Muscle of arm (tissue), 12 donors: Measurements from ENCODE around the gene TBPL1. TPM values are rescaled to one million over a fixed set of nuclear protein-coding genes. Genes with fewer than 3 reads are reported as not detected.

Experiments
- DNase-seq: peaks from one replicate; pipeline ENCODE4 v3.0.0-alpha.2; 2013
- polyA plus RNA-seq, 12 donors: library from polyadenylated mRNA; unstranded; fragments of 120-200 nt; gene quantifications; one replicate each; pipeline ENCODE4 v1.2.1, GENCODE V29; 2013; ENCODE audit not compliant: insufficient read length in 12 of 12

The TBPL1 gene
- polyA plus RNA-seq, 12 donors, result 17.7 to 31.2 (median 24.1) TPM; not detected in 1

DNA sequence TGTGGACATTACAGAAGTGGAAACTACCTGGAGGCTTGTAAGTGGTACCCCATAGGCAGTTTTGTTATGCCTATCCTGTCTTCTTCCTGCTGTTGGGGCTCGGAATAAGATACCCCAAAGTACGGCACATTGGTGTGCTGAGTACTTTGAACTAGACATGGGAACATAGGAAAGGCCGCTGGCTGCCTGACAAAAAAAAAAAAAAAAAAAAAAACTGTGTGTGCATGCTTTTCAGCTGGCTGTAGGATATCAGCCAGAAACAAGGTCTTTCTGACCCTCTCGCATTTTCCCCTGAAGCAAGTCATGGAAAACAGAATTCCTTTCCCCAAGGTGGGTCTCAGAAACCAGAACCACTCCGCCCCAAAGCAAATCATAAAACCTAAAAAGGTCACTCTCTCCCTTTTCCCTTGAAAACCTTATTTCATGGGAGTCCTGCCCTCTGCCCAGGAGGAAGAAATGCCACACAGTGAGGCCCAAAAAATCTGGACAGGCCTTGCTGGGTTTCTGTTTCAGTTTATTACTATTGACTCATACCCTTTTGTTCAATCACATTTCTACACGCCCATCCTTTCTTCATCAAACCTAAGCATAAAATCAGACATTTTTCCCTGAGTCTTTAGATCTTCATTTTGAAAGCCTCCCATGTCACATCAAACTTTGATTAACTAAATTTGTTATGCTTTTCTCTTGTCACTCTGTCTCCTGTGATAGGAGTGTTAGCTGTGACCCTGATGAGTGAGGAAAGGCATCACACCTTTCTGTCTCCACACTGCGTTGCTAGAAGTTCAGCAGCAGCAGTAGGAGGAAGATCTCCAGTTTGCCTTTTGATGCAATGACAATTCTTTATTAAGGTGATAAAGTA, 82.2 kb downstream of the TBPL1 start:
- DNase-seq, result no peak

DNA sequence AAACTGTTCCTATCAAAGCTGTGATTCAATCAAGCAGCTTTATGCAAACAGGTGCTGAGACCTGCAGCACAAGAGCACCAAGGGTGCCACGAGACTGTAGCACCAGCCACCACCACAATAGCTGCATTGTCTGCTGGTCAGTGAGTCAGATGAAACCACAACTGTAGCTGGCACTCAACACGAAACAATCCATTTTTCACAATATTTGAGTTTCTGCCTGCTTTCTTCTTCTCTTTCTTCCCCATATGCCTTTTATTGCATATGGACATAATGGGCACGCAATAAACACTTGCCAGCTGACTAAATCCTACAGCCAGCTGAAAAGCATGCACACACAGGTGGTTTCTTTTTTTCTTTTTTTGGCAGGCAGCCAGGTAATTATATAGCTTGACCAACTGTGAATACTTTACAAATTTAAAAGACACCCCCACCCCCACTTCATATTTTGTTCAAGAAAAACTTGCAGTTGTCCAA, 82.8 kb downstream of the TBPL1 start:
- no peak for DNase-seq

DNA sequence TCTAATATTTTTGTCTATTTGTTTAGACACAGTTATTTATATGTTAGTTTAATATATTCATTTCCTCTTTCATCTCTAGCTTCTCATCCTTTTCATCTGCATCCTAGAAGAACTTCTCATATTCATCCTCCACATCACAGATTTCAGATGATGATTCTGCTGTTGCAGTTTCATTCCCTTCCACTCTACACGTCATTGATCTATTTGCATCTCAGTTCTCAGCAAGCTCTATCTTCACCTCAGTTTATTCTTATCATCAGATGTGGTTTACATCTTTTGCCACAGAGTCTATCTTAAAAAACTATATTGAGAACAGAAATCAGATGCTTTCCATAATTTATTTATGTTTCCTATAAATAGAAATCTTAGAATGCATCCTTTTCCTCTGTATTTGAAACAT, 86.1 kb downstream of the TBPL1 start:
- no peak for DNase-seq

Other genes starting within 250 kb of the TBPL1 start
- gene TCF21, start 64.1 kb upstream of the TBPL1 start, polyA plus RNA-seq, result 1 to 10 TPM in 2 of 12 donors, under 1 TPM in 9, not detected in 1; 0.04 to 3.3 (median 0.14) TPM
- 1 to 10 TPM in 10 of 12 donors, not detected in 2; 2.2 to 8.6 (median 4.3) TPM for gene SLC2A12, start 99.4 kb downstream of the TBPL1 start, polyA plus RNA-seq